GM23338 (cell line): Measurements from ENCODE around the gene POMGNT1. TPM values are rescaled to one million over a fixed set of nuclear protein-coding genes. Genes with fewer than 3 reads are reported as not detected.

ENCODE experiments used
- ATAC-seq: fragments of 200-7000 bp; cut with Tn5 transposase; 3 replicates; pipeline ENCODE4 v1.9.1; 2020
- DNase-seq: peaks from one replicate; pipeline ENCODE4 v3.0.0-alpha.2; 2015; ENCODE audit warnings: low spot score
- H2AFZ ChIP-seq: fragments of 200-600 bp; sonication (generic); 2 replicates; pipeline ENCODE4 v1.8.0; 2016; ENCODE audit warnings: antibody characterized with exemption, mild to moderate bottlenecking, moderate library complexity
- H3F3A ChIP-seq: fragments of 200-600 bp; sonication (generic); replicated peaks from 2 replicates; pipeline ENCODE4 v1.8.0; 2017; ENCODE audit warnings: antibody characterized with exemption, mixed run types, low read depth
- H3K27ac ChIP-seq: fragments of 200-600 bp; sonication (generic); 2 replicates; pipeline ENCODE4 v1.6.1; 2016; ENCODE audit warnings: low read depth
- H3K27me3 ChIP-seq: fragments of 200-600 bp; sonication (generic); 2 replicates; pipeline ENCODE4 v1.8.0; 2016; ENCODE audit warnings: mild to moderate bottlenecking, mixed run types, moderate library complexity; ENCODE audit not compliant: insufficient read depth
- H3K36me3 ChIP-seq: fragments of 200-600 bp; sonication (generic); 2 replicates; pipeline ENCODE4 v1.8.0; 2016; ENCODE audit warnings: mild to moderate bottlenecking; ENCODE audit not compliant: insufficient read depth
- H3K4me1 ChIP-seq: fragments of 200-600 bp; sonication (generic); 2 replicates; pipeline ENCODE4 v1.8.0; 2016; ENCODE audit warnings: mild to moderate bottlenecking, moderate library complexity; ENCODE audit not compliant: insufficient read depth
- H3K4me2 ChIP-seq: fragments of 200-600 bp; sonication (generic); 2 replicates; pipeline ENCODE4 v1.7.1; 2017; ENCODE audit warnings: mixed run types
- H3K4me3 ChIP-seq: fragments of 200-600 bp; sonication (generic); 2 replicates; pipeline ENCODE4 v1.6.1; 2016; ENCODE audit warnings: mixed run types
- H3K79me2 ChIP-seq: fragments of 200-600 bp; sonication (generic); replicated peaks from 2 replicates; pipeline ENCODE4 v1.8.0; 2017; ENCODE audit warnings: mild to moderate bottlenecking; ENCODE audit not compliant: insufficient read depth
- H3K9me2 ChIP-seq: fragments of 200-600 bp; sonication (generic); 2 replicates; pipeline ENCODE4 v1.8.0; 2017; ENCODE audit not compliant: insufficient read depth
- H4K20me1 ChIP-seq: fragments of 200-600 bp; sonication (generic); replicated peaks from 2 replicates; pipeline ENCODE4 v1.8.0; 2017; ENCODE audit warnings: mild to moderate bottlenecking; ENCODE audit not compliant: insufficient read depth
- H3K27ac Mint-ChIP-seq: 2 replicates; pipeline ENCODE4 v1.8.0; 2020; ENCODE audit warnings: inconsistent platforms, mild to moderate bottlenecking, moderate library complexity, mixed read lengths
- H3K27me3 Mint-ChIP-seq: 3 replicates; pipeline ENCODE4 v1.8.0; 2022; ENCODE audit warnings: low read depth, mild to moderate bottlenecking, moderate library complexity, mixed read lengths, inconsistent platforms; ENCODE audit not compliant: insufficient read depth, poor library complexity
- H3K36me3 Mint-ChIP-seq: 3 replicates; pipeline ENCODE4 v1.8.0; 2021; ENCODE audit warnings: low read depth, mild to moderate bottlenecking, inconsistent platforms, moderate library complexity, mixed read lengths
- H3K4me1 Mint-ChIP-seq: 3 replicates; pipeline ENCODE4 v1.8.0; 2020; ENCODE audit warnings: mild to moderate bottlenecking, inconsistent platforms, mixed read lengths
- H3K4me3 Mint-ChIP-seq: 3 replicates; pipeline ENCODE4 v1.8.0; 2021; ENCODE audit warnings: moderate library complexity, mild to moderate bottlenecking, inconsistent platforms, mixed read lengths
- H3K9me3 Mint-ChIP-seq: 3 replicates; pipeline ENCODE4 v1.8.0; 2020; ENCODE audit warnings: moderate library complexity, mild to moderate bottlenecking, inconsistent platforms, mixed read lengths
- CREB1 ChIP-seq: fragments of 250-450 bp; sonication (Bioruptor Pico); IDR thresholded peaks from 2 replicates; pipeline ENCODE4 v1.5.0; 2020; ENCODE audit warnings: low read depth, mild to moderate bottlenecking, moderate library complexity
- EZH2 ChIP-seq: fragments of 200-600 bp; sonication (generic); IDR thresholded peaks from one replicate; pipeline ENCODE4 v1.8.0; 2017; ENCODE audit warnings: antibody characterized with exemption, mild to moderate bottlenecking, low read depth; ENCODE audit not compliant: unreplicated experiment
- EZH2phosphoT487 ChIP-seq: fragments of 200-600 bp; sonication (generic); IDR thresholded peaks from one replicate; pipeline ENCODE4 v1.8.1; 2018; ENCODE audit warnings: antibody characterized with exemption; ENCODE audit not compliant: unreplicated experiment
- JUNB ChIP-seq: IDR thresholded peaks from one replicate; pipeline ENCODE4 v1.6.1; 2016; ENCODE audit warnings: antibody characterized with exemption; ENCODE audit not compliant: unreplicated experiment
- NANOG ChIP-seq: IDR thresholded peaks from 2 replicates; pipeline ENCODE4 v1.6.1; 2016; ENCODE audit warnings: antibody characterized with exemption, borderline replicate concordance
- POLR2AphosphoS5 ChIP-seq: IDR thresholded peaks from 2 replicates; pipeline ENCODE4 v1.6.1; 2016; ENCODE audit warnings: antibody characterized with exemption, low read depth
- STAT1 ChIP-seq: IDR thresholded peaks from one replicate; pipeline ENCODE4 v1.6.1; 2016; ENCODE audit warnings: antibody characterized with exemption; ENCODE audit not compliant: unreplicated experiment
- ZNF114 ChIP-seq: fragments of 250-450 bp; sonication (Bioruptor Pico); IDR thresholded peaks from 2 replicates; pipeline ENCODE4 v1.5.0; 2020; ENCODE audit warnings: mild to moderate bottlenecking, moderate library complexity
- ZNF331 ChIP-seq: fragments of 250-450 bp; sonication (Bioruptor Pico); IDR thresholded peaks from 2 replicates; pipeline ENCODE4 v1.5.0; 2020; ENCODE audit warnings: low read depth, mild to moderate bottlenecking, moderate library complexity
- polyA plus RNA-seq: library from polyadenylated mRNA; unstranded; fragments of >200 nt; fragmentation: Nextera tagmentation; extraction: Ambion mirVana; gene quantifications from 2 replicates; pipeline ENCODE4 v1.2.1, GENCODE V29; 2016
- total RNA-seq: library from RNA; depleted of rRNA; stranded (reverse); fragments of >200 nt; shearing (Covaris generic); gene quantifications from 2 replicates; pipeline ENCODE4 v1.2.3, GENCODE V29; 2014
- TF ChIP-seq, protein P1 (sequence below): fragments of 250-450 bp; sonication (Bioruptor Pico); IDR thresholded peaks from 2 replicates; pipeline ENCODE4 v1.5.0; 2020; ENCODE audit warnings: mild to moderate bottlenecking, moderate library complexity
- TF ChIP-seq, protein P2 (sequence below): IDR thresholded peaks from 2 replicates; pipeline ENCODE4 v1.6.1; 2016; ENCODE audit warnings: antibody characterized with exemption
- TF ChIP-seq, protein P3 (sequence below), 2 experiments: fragments of 200-600 bp in 1 of 2; sonication (generic) in 1 of 2; conservative IDR thresholded peaks; 2 replicates each; pipeline versions ENCODE4 v1.5.1 to v1.6.1; 2016 to 2017; ENCODE audit warnings: antibody characterized with exemption in 2 of 2, low read depth in 2 of 2, mild to moderate bottlenecking in 2 of 2, moderate library complexity in 1 of 2
- TF ChIP-seq, protein P4 (sequence below): IDR thresholded peaks from one replicate; pipeline ENCODE4 v1.6.1; 2018; ENCODE audit warnings: antibody characterized with exemption; ENCODE audit not compliant: unreplicated experiment

The POMGNT1 gene
- total and polyA plus RNA-seq, 2 experiments from 2014 or later, result 24.3 to 32.1 TPM

DNA sequence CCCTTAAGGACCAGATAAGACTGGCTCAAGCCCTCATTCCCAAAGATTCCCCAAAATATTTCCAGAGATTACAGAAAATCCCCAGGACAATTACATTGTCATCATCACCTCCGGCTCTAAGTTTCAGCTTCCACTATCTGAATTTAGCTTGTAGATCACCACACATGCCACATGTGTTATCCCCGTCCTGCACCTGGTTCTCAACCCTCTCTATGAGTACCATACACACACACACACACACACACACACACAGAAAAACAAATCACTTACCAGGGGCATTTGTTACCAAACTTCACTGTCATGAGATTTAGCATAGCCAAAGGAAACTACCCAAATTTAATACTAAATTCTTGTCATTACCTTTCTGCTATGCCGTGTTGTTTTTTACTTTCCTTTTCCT is 38.7 kb downstream of the POMGNT1 start:
- peaks cover 2% of the 10 kb centered on the region for H3K27me3 Mint-ChIP-seq
- no peak overlapping the region for H3K4me2 ChIP-seq
- H3K4me1 ChIP-seq, result no peaks in the 10 kb centered on the region
- no peaks in the 10 kb centered on the region for H3K27me3 ChIP-seq
- no peak overlapping the region for H3K4me3 ChIP-seq
- H3K9me2 ChIP-seq, result no peaks in the 10 kb centered on the region
- H3K4me1 Mint-ChIP-seq, result no peaks in the 10 kb centered on the region; the same call in 2 of the 3 replicates
- no peaks in the 10 kb centered on the region for H3F3A ChIP-seq
- H3K36me3 ChIP-seq, result no peaks in the 10 kb centered on the region
- H4K20me1 ChIP-seq, result no peaks in the 10 kb centered on the region
- H3K9me3 Mint-ChIP-seq, result no peaks in the 10 kb centered on the region
- DNase-seq, result no peak
- H3K36me3 Mint-ChIP-seq, result no peaks in the 10 kb centered on the region
- no peak for ATAC-seq
- H3K27ac ChIP-seq, result no peak overlapping the region
- H3K4me3 Mint-ChIP-seq, result no peak overlapping the region
- H2AFZ ChIP-seq, result no peak overlapping the region
- no peak overlapping the region for H3K27ac Mint-ChIP-seq
- TF ChIP-seq STAT1 (no peak), ZNF331 (no peak), EZH2phosphoT487 (no peak), CREB1 (no peak), JUNB (no peak), POLR2AphosphoS5 (no peak), ZNF114 (CRISPR knock-in tag) (no peak), NANOG (no peak), EZH2 (no peak)
- TF ChIP-seq, protein P1, sequence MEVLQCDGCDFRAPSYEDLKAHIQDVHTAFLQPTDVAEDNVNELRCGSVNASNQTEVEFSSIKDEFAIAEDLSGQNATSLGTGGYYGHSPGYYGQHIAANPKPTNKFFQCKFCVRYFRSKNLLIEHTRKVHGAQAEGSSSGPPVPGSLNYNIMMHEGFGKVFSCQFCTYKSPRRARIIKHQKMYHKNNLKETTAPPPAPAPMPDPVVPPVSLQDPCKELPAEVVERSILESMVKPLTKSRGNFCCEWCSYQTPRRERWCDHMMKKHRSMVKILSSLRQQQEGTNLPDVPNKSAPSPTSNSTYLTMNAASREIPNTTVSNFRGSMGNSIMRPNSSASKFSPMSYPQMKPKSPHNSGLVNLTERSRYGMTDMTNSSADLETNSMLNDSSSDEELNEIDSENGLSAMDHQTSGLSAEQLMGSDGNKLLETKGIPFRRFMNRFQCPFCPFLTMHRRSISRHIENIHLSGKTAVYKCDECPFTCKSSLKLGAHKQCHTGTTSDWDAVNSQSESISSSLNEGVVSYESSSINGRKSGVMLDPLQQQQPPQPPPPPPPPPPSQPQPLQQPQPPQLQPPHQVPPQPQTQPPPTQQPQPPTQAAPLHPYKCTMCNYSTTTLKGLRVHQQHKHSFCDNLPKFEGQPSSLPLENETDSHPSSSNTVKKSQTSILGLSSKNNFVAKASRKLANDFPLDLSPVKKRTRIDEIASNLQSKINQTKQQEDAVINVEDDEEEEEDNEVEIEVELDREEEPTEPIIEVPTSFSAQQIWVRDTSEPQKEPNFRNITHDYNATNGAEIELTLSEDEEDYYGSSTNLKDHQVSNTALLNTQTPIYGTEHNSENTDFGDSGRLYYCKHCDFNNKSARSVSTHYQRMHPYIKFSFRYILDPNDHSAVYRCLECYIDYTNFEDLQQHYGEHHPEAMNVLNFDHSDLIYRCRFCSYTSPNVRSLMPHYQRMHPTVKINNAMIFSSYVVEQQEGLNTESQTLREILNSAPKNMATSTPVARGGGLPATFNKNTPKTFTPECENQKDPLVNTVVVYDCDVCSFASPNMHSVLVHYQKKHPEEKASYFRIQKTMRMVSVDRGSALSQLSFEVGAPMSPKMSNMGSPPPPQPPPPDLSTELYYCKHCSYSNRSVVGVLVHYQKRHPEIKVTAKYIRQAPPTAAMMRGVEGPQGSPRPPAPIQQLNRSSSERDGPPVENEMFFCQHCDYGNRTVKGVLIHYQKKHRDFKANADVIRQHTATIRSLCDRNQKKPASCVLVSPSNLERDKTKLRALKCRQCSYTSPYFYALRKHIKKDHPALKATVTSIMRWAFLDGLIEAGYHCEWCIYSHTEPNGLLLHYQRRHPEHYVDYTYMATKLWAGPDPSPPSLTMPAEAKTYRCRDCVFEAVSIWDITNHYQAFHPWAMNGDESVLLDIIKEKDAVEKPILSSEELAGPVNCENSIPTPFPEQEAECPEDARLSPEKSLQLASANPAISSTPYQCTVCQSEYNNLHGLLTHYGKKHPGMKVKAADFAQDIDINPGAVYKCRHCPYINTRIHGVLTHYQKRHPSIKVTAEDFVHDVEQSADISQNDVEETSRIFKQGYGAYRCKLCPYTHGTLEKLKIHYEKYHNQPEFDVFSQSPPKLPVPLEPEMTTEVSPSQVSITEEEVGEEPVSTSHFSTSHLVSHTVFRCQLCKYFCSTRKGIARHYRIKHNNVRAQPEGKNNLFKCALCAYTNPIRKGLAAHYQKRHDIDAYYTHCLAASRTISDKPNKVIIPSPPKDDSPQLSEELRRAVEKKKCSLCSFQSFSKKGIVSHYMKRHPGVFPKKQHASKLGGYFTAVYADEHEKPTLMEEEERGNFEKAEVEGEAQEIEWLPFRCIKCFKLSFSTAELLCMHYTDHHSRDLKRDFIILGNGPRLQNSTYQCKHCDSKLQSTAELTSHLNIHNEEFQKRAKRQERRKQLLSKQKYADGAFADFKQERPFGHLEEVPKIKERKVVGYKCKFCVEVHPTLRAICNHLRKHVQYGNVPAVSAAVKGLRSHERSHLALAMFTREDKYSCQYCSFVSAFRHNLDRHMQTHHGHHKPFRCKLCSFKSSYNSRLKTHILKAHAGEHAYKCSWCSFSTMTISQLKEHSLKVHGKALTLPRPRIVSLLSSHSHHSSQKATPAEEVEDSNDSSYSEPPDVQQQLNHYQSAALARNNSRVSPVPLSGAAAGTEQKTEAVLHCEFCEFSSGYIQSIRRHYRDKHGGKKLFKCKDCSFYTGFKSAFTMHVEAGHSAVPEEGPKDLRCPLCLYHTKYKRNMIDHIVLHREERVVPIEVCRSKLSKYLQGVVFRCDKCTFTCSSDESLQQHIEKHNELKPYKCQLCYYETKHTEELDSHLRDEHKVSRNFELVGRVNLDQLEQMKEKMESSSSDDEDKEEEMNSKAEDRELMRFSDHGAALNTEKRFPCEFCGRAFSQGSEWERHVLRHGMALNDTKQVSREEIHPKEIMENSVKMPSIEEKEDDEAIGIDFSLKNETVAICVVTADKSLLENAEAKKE (CRISPR knock-in tag), result no peak
- TF ChIP-seq, protein P2, sequence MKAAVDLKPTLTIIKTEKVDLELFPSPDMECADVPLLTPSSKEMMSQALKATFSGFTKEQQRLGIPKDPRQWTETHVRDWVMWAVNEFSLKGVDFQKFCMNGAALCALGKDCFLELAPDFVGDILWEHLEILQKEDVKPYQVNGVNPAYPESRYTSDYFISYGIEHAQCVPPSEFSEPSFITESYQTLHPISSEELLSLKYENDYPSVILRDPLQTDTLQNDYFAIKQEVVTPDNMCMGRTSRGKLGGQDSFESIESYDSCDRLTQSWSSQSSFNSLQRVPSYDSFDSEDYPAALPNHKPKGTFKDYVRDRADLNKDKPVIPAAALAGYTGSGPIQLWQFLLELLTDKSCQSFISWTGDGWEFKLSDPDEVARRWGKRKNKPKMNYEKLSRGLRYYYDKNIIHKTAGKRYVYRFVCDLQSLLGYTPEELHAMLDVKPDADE, result no peak
- TF ChIP-seq, protein P3, sequence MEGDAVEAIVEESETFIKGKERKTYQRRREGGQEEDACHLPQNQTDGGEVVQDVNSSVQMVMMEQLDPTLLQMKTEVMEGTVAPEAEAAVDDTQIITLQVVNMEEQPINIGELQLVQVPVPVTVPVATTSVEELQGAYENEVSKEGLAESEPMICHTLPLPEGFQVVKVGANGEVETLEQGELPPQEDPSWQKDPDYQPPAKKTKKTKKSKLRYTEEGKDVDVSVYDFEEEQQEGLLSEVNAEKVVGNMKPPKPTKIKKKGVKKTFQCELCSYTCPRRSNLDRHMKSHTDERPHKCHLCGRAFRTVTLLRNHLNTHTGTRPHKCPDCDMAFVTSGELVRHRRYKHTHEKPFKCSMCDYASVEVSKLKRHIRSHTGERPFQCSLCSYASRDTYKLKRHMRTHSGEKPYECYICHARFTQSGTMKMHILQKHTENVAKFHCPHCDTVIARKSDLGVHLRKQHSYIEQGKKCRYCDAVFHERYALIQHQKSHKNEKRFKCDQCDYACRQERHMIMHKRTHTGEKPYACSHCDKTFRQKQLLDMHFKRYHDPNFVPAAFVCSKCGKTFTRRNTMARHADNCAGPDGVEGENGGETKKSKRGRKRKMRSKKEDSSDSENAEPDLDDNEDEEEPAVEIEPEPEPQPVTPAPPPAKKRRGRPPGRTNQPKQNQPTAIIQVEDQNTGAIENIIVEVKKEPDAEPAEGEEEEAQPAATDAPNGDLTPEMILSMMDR (conservative IDR thresholded peaks at IDR 0.05; ENCODE audit: low read depth in 2 of 2), result no peak
- TF ChIP-seq, protein P4, sequence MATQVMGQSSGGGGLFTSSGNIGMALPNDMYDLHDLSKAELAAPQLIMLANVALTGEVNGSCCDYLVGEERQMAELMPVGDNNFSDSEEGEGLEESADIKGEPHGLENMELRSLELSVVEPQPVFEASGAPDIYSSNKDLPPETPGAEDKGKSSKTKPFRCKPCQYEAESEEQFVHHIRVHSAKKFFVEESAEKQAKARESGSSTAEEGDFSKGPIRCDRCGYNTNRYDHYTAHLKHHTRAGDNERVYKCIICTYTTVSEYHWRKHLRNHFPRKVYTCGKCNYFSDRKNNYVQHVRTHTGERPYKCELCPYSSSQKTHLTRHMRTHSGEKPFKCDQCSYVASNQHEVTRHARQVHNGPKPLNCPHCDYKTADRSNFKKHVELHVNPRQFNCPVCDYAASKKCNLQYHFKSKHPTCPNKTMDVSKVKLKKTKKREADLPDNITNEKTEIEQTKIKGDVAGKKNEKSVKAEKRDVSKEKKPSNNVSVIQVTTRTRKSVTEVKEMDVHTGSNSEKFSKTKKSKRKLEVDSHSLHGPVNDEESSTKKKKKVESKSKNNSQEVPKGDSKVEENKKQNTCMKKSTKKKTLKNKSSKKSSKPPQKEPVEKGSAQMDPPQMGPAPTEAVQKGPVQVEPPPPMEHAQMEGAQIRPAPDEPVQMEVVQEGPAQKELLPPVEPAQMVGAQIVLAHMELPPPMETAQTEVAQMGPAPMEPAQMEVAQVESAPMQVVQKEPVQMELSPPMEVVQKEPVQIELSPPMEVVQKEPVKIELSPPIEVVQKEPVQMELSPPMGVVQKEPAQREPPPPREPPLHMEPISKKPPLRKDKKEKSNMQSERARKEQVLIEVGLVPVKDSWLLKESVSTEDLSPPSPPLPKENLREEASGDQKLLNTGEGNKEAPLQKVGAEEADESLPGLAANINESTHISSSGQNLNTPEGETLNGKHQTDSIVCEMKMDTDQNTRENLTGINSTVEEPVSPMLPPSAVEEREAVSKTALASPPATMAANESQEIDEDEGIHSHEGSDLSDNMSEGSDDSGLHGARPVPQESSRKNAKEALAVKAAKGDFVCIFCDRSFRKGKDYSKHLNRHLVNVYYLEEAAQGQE, result no peak
- no peaks in the 10 kb centered on the region for H3K79me2 ChIP-seq
